Measurements from ENCODE around the gene KCNF1.

GRCh38 chr2:10873171-10873570, 38.6 kb upstream of the KCNF1 start:
- no peak for TF ChIP-seq EZH2 (IDR thresholded peaks at IDR 0.05; ENCODE audit: low read length, unreplicated experiment)
- TF ChIP-seq, protein P1, sequence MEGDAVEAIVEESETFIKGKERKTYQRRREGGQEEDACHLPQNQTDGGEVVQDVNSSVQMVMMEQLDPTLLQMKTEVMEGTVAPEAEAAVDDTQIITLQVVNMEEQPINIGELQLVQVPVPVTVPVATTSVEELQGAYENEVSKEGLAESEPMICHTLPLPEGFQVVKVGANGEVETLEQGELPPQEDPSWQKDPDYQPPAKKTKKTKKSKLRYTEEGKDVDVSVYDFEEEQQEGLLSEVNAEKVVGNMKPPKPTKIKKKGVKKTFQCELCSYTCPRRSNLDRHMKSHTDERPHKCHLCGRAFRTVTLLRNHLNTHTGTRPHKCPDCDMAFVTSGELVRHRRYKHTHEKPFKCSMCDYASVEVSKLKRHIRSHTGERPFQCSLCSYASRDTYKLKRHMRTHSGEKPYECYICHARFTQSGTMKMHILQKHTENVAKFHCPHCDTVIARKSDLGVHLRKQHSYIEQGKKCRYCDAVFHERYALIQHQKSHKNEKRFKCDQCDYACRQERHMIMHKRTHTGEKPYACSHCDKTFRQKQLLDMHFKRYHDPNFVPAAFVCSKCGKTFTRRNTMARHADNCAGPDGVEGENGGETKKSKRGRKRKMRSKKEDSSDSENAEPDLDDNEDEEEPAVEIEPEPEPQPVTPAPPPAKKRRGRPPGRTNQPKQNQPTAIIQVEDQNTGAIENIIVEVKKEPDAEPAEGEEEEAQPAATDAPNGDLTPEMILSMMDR (conservative IDR thresholded peaks at IDR 0.05; ENCODE audit: low read depth, low read length), result no peak
- no peak for TF ChIP-seq EZH2phosphoT487 (IDR thresholded peaks at IDR 0.05; ENCODE audit: borderline replicate concordance, low read length)
